Smooth muscle cell of the brain vasculature (primary cell): Measurements from ENCODE around the gene FOXO6.

Source experiments
- DNase-seq: peaks from one replicate; pipeline ENCODE4 v3.0.0-alpha.2; 2012; ENCODE audit warnings: low read depth, low spot score

Gene FOXO6

DNA sequence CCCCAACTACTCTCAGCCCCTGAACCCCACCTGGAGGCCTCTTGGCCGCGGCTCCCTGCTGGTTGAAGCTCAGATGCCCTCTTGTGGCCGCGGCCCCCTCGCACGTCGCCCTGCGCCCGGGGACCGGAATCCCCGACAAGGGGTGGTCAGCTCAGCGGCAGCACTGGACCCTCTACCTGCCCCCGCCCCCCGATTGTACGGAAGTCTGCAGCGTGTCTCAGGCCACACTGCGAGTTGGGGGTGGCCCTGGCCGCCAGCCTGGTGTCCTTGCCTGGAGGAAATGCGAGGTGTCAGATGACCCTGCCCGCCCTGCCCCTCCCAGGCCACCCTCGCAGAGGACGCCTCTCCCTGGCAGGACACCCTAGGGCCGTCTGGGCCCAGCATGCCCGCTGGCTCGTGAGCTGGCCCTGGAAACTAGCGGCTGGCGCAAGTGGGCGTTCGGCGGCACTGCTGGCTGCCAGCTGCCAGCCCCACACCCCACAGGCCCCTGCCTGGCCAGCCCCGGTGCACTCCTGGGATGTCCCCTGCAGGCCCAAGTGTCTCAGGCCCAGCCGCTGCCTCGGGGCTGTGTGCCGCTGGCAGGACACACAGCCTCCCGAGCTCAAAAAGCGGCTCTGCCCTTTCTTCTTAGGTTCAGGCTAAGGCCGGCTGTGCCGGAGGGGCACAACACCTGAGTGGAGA, 62.4 kb downstream of the FOXO6 start:
- no peak for DNase-seq

- DNase-seq, result no peak
These were observed 63.4 kb downstream of the FOXO6 start for GRCh38 chr1:41424581-41425118.

- no peak for DNase-seq
These were observed 64.1 kb downstream of the FOXO6 start for GRCh38 chr1:41425369-41425768.

GRCh38 chr1:41426201-41426890, 65.1 kb downstream of the FOXO6 start:
- DNase-seq, result no peak

DNA sequence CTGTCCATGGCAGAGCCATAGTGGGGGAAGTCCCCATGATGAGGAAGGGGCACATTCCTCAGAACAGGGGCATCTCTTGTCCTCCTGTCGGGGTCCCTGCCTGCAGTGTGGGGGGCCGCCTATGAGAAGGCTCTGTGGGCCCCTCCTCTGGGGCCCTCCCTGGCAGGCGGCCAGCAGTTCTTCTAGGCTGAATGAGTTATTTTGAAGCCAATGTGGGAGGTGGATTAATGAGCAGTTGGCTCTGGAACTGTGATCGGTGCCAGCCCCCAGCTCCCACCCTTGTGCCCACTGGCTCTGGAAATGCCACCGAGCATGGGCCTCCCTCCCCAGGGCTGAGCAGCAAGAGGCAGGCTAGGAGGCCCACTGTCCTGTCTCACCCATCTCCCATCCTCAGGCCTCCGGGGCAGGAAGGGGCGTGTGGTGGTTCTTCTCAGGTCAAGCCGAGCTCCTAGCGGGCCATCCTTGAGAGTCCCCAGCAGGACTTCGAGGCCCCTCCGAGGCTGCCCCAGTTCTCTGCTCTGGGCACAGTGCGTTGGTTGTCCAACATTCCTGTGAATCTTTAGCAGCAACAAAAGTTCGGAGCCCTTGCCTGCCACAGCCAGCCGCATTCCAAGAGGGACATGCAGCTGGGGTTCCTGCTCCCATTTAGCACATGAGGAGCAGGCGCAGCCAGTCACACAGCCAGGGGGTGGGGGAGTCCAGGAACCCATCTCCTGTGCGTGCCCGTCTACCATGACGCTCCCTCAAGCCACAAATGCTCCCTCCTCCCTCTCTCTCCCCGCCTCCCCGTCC, 66.1 kb downstream of the FOXO6 start:
- DNase-seq, result no peak

GRCh38 chr1:41427916-41428737, 66.9 kb downstream of the FOXO6 start:
- DNase-seq, result no peak

- no peak for DNase-seq
These were observed 67.8 kb downstream of the FOXO6 start for GRCh38 chr1:41428738-41429640.

- no peak for DNase-seq
These were observed 68.4 kb downstream of the FOXO6 start for GRCh38 chr1:41429641-41430035.

DNA sequence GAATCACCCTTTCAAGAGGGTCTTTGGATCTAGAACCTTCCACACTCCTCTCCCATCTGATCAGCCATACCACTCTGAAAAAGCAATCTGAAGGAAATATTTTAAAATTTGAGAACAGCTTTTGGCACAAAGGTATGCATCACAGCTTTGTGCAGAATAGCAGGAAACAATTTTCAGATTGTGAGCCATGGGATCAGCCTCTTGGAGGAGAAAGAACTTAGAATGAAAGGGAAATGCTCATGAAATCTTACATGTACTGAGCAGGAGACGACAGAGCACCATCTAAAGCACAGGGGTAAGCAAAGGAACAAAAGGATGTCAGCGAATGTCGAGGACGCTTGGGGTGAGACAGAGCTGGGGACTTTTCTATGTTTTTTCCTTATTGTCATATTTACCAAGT, 68.8 kb downstream of the FOXO6 start:
- no peak for DNase-seq

- no peak for DNase-seq
These were observed 69.3 kb downstream of the FOXO6 start for GRCh38 chr1:41430582-41430981.

- no peak for DNase-seq
These were observed 70.5 kb downstream of the FOXO6 start for GRCh38 chr1:41431490-41432350.
